Measurements from ENCODE around the gene ADAMTS8.

ADAMTS8 gene

DNA sequence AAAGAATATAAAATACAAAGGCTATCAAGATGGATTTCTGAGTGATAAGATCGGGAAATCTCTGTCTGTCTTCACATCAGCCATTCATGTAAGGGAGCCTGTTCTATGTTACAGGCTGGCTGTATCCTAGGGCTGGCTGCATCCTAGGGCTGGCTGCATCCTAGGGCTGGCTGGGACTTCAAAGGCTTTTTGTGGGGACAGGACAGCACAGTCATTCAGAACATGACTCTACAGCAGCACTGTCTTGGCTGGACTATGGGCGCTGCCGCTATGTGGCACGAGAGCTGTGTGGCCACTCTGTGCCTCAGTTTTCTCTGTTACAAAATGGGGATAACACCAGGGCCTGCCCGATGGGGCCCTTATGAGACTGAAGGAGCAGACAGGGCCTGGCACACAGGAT, 10.2 kb downstream of the ADAMTS8 start:
- DNase-seq: no peak

DNA sequence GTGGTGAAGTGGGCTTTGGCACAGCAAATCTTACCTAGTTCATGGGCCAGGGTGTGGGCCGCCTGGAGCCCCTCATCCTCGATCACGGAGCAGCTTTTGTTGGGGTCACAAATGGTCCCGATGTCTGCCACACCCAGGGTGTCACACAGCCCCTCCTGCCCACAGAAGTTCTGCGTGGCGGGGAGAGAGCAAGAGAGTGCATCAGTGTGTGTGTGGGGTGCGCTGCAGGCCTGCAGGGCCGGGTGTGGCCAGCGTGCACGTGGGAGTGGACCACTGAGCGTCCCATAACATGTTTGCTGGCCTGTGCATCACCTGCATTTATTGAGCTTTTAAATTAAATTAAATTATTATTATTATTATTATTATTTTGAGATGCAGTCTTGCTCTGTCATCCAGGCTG, 11.5 kb downstream of the ADAMTS8 start:
- no peak for DNase-seq

GRCh38 chr11:130416530-130416882, 11.9 kb downstream of the ADAMTS8 start:
- no peak for DNase-seq

DNA sequence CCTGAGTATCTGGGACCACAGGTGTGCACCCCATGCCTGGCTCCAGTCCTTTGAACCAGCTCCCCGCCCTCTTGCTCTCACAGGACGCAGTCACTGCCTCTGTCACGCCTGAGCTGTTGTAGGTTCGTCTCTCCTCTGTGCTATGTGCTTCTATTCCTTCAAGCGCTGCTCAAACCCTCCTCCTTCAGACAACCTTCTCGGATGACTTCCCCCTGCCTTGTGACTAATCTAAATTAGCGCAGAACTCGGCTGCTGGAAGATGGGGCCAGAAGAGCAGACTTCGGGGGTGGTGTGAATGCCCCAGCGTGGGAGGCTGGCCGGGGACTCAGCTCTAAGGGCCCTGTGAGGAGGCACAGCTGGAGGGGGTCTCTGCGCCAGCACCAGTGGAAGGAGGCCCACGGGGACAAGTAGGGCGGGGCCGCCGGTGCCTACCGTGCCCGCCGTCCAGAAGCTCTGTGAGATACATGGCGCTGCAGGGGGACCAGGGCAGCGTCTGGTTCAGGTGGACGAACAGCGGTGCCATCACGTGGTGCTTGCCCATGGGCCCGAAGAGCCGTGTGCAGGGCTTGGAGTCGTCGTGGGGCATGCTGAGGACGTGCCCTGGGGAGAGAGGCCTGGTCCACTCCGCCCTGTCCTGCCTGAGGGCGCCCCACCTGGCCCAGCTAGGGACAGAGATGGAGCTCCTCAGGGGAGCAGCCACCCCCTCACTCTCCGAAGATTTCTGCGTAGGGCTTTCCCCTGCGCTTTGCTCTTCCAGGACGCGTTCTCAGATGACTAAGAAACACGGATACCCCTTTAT, 12.5 kb downstream of the ADAMTS8 start:
- DNase-seq: no peak

DNA sequence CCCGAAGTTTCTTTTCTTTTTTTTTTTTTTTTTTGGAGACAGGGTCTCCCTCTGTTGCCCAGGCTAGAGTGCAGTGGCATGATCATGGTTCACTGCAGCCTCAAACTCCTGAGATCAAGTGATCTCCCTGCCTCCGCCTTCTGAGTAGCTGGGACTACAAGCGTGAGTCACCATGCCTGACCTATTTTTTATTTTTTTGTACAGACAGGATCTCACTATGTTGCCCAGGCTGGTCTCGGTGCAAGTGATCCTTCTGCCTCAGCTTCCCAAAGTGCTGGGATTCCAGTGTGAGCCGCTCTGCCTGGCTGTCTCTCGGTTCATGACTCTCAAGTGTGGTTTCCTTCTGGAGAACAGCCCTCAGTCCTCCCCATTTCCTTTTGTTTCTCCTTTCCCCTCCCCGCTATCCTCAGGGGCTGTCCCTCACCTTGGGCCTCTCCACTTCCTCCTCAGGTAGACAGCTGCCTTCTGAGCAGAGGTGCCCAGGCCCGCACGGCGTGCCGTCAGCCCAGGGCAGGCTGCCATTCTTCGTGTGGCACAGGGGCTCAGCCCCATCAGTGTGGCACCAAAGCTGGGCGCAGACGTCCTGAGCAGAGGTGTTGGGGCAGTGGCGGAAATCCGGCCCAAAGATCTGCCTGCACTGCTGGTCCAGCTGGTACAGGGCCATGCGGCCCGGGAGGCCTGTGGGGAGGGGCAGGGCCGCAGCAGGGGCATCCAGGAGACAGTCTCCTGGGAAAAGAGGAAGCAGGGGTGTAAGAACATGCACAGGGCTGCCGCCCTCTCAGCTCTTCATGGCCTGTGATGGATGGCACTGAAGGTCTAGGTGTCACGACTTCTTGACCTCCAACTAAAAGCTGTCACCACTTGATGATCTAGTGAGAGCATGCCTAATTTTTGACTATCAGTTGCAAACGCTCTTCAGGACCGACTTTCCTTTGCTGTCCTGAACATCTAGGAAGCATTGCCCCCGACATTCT, 14.0 kb downstream of the ADAMTS8 start:
- no peak for DNase-seq

DNA sequence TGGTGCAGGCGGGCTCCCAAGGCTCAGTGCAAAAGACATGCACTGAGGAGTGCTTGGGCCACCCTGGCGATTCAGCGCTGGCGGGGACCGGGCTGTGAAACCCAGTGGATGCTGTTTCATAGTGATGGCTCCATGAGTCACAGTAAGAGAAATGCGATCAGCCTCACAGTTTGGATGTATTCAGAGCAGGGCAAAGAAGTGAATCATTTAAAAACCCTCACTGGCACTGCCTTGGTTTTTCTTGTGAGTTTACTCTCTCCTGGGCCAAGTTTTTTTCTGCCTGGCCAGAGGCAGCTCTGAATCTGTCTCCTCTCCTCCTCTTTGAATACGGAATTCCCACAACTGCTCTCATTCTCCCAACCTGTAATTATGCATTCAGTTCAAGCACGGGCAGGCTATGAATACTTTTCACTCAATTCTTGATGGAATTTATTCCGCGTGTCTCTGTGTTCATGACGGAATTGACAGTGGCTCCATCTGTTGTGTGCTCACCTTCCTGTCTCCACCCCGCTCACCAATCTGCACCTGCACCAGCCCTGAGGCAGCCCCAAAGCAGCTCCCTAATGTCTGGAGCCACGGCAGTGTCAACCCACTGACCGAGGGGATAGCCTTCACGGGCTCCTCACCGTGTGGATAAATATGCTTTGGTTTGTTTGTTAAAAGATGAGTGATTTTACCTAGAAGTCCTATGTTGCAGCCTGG, 14.9 kb downstream of the ADAMTS8 start:
- no peak for DNase-seq

DNA sequence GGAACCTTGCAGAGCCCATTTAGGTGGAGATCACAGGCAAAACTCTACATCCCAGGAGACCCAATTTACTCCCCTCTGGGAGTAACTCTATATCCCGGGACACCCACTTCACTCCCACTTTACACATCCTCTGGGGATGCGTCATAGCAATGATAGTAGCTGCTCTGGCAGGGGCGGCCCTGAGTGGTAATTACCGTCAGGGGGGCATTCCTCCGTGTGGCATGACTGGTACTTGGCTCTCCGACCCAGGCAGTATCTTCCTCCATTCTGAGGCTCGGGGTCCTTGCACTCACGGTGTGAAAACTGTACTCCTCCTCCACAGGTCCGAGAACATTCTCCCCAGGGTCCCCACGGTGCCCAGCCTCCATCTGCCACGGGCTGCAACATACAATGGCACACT, 17.2 kb downstream of the ADAMTS8 start:
- no peak for DNase-seq

DNA sequence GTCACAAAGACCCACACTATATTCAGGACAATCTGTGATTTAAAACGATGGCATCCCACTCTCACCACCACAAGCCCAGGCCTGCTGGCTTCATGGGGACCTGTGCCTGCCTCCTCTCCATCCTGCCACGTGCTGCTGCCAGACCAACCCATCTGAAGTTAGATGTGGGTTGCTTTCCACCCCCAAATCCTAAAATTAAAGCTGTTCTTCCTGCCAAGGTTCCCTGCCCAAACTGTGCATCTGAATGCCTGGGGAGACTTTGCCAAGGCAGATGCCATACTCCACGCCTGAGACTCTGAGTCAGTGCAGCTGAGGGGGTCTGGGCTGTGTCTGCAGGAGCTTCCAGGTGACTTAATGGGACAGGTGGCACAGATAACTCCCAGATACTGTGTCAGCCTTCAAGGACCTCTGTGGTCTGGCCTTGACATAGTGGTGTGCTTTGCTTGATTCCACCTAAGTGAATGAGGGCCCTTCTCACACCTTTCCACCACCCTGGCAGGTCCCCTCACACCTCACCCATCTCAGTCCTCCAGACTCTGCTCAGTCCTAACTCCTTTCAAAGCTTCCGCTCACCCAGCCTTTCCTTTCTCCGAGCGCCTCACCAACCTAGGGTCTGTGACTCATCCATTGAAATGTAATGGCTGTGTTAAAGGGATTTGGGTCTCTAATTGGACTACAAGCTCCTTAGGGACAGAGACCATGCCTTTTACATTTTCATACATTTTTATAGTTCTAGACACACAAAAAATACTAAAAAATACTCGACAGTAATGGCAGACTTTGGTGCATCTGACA, 18.6 kb downstream of the ADAMTS8 start:
- DNase-seq: no peak

GRCh38 chr11:130408901-130409300, 19.5 kb downstream of the ADAMTS8 start:
- no peak for DNase-seq

DNA sequence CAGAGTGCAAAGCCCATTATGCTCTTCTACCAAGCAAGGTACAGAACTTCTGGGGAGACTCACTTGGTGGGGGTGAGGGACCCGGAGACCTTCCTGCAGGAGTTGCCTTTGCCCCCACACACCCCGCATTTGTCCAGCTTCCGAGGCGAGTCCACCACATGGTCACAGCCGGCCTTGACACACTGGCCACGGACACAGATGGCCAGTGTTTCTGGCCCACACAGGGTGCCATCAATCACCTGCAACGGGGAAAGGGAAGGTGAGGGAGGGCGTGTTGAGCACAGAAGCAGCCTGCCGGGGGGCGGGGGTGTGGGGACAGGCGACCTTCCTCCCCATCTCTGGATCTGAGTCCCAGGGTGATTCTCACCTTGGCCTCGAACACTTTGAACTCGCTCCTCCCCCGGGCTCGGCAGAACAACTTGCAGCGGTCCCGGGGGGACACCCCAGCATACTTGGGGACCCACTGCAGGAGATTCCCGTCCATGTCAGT, 20.0 kb downstream of the ADAMTS8 start:
- DNase-seq: no peak

DNA sequence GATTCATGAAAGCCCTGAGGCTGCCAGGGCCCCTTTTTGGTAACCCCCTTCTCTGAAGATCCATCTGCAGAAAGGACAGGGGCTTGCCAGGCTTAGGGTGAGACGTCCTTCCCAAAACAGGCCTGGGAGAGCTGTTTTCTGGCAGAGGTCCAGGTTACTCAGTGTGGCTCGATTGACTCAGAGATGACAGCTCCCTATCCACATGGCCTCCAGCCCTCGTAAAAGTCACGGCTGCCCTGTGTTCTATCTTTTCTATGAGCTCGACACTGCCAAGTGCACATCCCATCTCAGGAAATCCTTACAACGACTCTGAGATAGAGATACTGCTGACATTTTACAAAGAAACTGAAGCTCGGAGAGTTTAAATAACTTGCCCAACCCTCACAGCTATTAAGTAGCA, 20.4 kb downstream of the ADAMTS8 start:
- DNase-seq: no peak

DNA sequence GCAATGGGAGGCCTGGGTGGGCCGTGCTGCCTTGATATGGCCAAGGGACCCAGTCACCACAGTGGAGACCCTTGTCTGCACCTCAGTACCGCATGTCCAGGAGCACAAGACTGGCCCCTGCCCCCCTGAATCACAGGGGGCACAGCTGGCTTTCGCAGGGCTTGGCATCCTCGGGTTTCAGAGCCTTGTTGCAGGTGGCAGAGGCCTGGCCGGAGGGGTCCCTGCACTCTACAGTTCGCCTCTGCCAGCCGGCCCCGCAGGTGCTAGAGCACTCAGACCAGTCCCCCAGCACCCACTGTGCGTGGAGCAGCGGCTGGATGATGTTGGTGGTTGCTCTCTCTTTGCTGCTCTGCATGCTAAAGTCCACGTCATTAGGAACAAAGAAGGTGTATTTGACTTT, 23.0 kb downstream of the ADAMTS8 start:
- DNase-seq: no peak

GRCh38 chr11:130404727-130405126, 23.7 kb downstream of the ADAMTS8 start:
- DNase-seq: no peak

- DNase-seq: no peak
Observed at GRCh38 chr11:130403967-130404366, 24.4 kb downstream of the ADAMTS8 start.

GRCh38 chr11:130403271-130403804, 25.1 kb downstream of the ADAMTS8 start:
- DNase-seq: peak; percentile 81

DNA sequence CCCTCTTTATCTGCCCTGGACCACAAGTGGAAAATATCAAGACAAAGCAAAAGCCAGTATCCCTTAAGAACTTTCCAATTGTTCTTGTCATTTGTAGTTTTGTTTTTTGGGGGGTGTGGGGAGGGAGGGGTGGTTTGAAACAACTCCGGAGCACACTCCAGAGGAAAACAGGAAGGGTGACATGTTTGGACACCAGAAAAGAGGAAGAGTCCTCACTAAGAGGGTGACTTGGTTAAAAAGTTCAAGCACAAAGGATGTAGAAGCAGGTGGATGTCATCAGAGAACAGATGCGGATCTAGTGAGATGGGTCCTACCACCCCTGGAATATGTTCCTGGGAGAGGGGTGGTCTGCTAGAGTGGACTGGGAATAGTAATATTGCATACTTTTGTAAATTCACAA, 25.8 kb downstream of the ADAMTS8 start:
- DNase-seq: no peak

DNA sequence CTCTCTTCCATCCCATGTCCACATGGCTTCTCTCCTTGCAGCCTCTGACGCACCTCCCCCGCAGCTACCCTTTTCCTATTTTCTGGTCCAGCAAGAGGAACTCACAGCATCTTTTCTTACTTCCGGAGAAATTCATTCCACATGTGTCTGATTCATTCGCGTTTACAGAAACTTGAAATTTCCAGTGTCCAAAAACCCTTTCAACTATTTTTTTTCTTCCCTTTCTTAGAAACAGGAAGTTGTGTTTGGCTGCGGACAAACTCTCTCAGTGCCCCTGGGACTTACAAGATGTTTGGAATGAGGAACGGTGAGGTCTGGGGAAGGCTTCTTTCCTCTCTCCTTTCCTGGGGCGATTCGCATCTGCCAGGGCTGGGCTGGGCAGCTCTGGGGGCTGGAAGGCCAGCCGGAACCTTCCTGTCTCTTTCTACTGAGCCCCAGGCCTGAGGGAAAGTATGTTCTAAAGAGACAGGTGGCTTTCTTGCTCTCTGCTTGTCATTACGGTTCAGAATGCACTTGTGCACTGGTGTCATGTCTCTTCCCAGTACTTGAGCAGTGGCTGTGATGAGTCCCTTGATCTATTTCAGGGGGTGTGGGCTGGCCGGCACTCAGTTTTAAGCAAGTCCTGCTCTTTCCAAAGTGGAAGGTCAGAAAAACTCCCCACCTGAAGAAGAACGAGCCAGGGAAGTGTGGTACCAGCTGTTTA, 27.5 kb downstream of the ADAMTS8 start:
- peak; percentile 47 for DNase-seq

GRCh38 chr11:130399196-130399595, 29.2 kb downstream of the ADAMTS8 start:
- DNase-seq: no peak

GRCh38 chr11:130397780-130398179, 30.6 kb downstream of the ADAMTS8 start:
- DNase-seq: no peak

GRCh38 chr11:130396965-130397364, 31.4 kb downstream of the ADAMTS8 start:
- no peak for DNase-seq

GRCh38 chr11:130394615-130395014, 33.8 kb downstream of the ADAMTS8 start:
- DNase-seq: no peak
